B cell (primary cell): ENCODE data around the gene CDK10. TPM values are rescaled to one million over a fixed set of nuclear protein-coding genes. Genes with fewer than 3 reads are reported as not detected.
"Not testable (repeated sequence)": the region's sequence is repeated elsewhere in the genome, so short reads cannot be mapped to it uniquely, and the experiment has no call there.

Experiments used
- ATAC-seq: fragments of 200-7000 bp; cut with Tn5 transposase; one replicate; pipeline ENCODE4 v1.10.0; 2021; ENCODE audit warnings: low read depth, mild to moderate bottlenecking, moderate number of reproducible peaks, moderate library complexity
- CTCF ChIA-PET: fragments of 350-600 bp; sonication (Branson Sonifier 250); formaldehyde crosslinking; loops from one replicate; lab custom pipeline; 2021; ENCODE audit warnings: antibody characterized with exemption, inconsistent platforms; lab: Charles Lee
- POLR2A ChIA-PET: fragments of 350-600 bp; sonication (Branson Sonifier 250); formaldehyde crosslinking; loops from one replicate; lab custom pipeline; 2021; ENCODE audit warnings: antibody characterized with exemption; lab: Charles Lee
- DNase-seq: peaks from one replicate; pipeline ENCODE4 v3.0.0; 2013
- H2AFZ ChIP-seq: 2 replicates; pipeline ENCODE4 v1.6.1; 2012; ENCODE audit warnings: mild to moderate bottlenecking, low read depth, low read length; ENCODE audit not compliant: insufficient read depth, poor library complexity, severe bottlenecking
- H3K27ac ChIP-seq, 2 donors: 1 replicate in 1 of 2; 2 replicates in 1 of 2; pipeline ENCODE4 v1.5.1; 2012 to 2013; ENCODE audit warnings: low read length in 2 of 2, mild to moderate bottlenecking in 2 of 2, moderate library complexity in 1 of 2
- H3K27me3 ChIP-seq, 4 experiments: fragments of 200-600 bp in 1 of 4; sonication (generic) in 1 of 4; replicated peaks in 1 of 4; 1 replicate in 2 of 4; 2 replicates in 2 of 4; pipeline versions ENCODE4 v1.6.1 to v1.7.0; 2013 to 2016; ENCODE audit warnings: low read length in 3 of 4, mild to moderate bottlenecking in 2 of 4, mixed read lengths in 1 of 4, moderate library complexity in 1 of 4; ENCODE audit not compliant: insufficient read depth in 4 of 4, control insufficient read depth in 3 of 4; ENCODE audit errors: control extremely low read depth in 1 of 4
- H3K36me3 ChIP-seq, 2 experiments: replicated peaks in 1 of 2; 1 replicate in 1 of 2; 2 replicates in 1 of 2; pipeline versions ENCODE4 v1.6.1 to v1.7.1; 2013; ENCODE audit warnings: low read length in 1 of 2; ENCODE audit not compliant: insufficient read depth in 2 of 2, control insufficient read depth in 1 of 2; ENCODE audit errors: control extremely low read depth in 1 of 2, extremely low read depth in 1 of 2
- H3K4me1 ChIP-seq, 2 donors: fragments of 200-600 bp in 1 of 2; sonication (generic) in 1 of 2; 1 replicate in 1 of 2; 2 replicates in 1 of 2; pipeline versions ENCODE4 v1.5.1 to v1.6.1; 2013 to 2017; ENCODE audit warnings: low read length in 2 of 2; ENCODE audit not compliant: control insufficient read depth in 2 of 2, insufficient read depth in 2 of 2
- H3K4me2 ChIP-seq: replicated peaks from 2 replicates; pipeline ENCODE3; 2012; ENCODE audit warnings: mild to moderate bottlenecking, low read depth, low read length; ENCODE audit not compliant: poor library complexity, severe bottlenecking
- H3K4me3 ChIP-seq, 5 experiments: fragments of 200-600 bp in 1 of 5; sonication (generic) in 1 of 5; 1 replicate in 3 of 5; 2 replicates in 2 of 5; pipeline versions ENCODE4 v1.5.1 to v1.7.0; 2011 to 2016; ENCODE audit warnings: low read length in 4 of 5, mild to moderate bottlenecking in 4 of 5, low read depth in 2 of 5, control low read depth in 1 of 5, moderate library complexity in 1 of 5; ENCODE audit not compliant: insufficient read depth in 1 of 5; ENCODE audit errors: control extremely low read depth in 1 of 5, extremely low read depth in 1 of 5
- H3K79me2 ChIP-seq: fragments of 200-600 bp; sonication (generic); one replicate; pipeline ENCODE4 v1.6.0; 2016; ENCODE audit warnings: low read length; ENCODE audit not compliant: control insufficient read depth, insufficient read depth
- H3K9ac ChIP-seq: fragments of 200-600 bp; sonication (generic); 2 replicates; pipeline ENCODE4 v1.6.1; 2017; ENCODE audit warnings: mild to moderate bottlenecking, low read length, moderate library complexity
- H3K9me3 ChIP-seq, 3 donors: one replicate each; pipeline versions ENCODE4 v1.6.1 to v1.7.1; 2013; ENCODE audit warnings: low read length in 2 of 3; ENCODE audit not compliant: control insufficient read depth in 2 of 3, insufficient read depth in 1 of 3; ENCODE audit errors: control extremely low read depth in 1 of 3
- H4K20me1 ChIP-seq: 2 replicates; pipeline ENCODE4 v1.6.0; 2012; ENCODE audit warnings: mild to moderate bottlenecking, low read length; ENCODE audit not compliant: insufficient read depth, control insufficient read depth, poor library complexity, severe bottlenecking
- H3K27ac Mint-ChIP-seq: one replicate; pipeline ENCODE4 v1.8.0; 2021; ENCODE audit warnings: mixed read lengths
- H3K27me3 Mint-ChIP-seq: one replicate; pipeline ENCODE4 v1.8.0; 2021; ENCODE audit warnings: mixed read lengths
- H3K4me1 Mint-ChIP-seq: one replicate; pipeline ENCODE4 v1.8.0; 2021; ENCODE audit warnings: mixed read lengths
- H3K4me3 Mint-ChIP-seq: one replicate; pipeline ENCODE4 v1.8.0; 2021; ENCODE audit warnings: mixed read lengths
- H3K9me3 Mint-ChIP-seq: one replicate; pipeline ENCODE4 v1.8.0; 2022; ENCODE audit warnings: mixed read lengths; ENCODE audit not compliant: insufficient read depth
- EZH2 ChIP-seq: IDR thresholded peaks from 2 replicates; pipeline ENCODE4 v1.6.1; 2012; ENCODE audit warnings: borderline replicate concordance, low read depth, mild to moderate bottlenecking, moderate library complexity, low read length; ENCODE audit not compliant: insufficient read depth, poor library complexity, severe bottlenecking
- WGBS: methylation state at CpG from one replicate; pipeline ENCODE4 v1.1.5; 2013; ENCODE audit warnings: missing lambda C conversion rate; ENCODE audit not compliant: insufficient coverage; 5-methylcytosine and 5-hydroxymethylcytosine counted together
- intact Hi-C: fragments of 100-400 bp; cut with micrococcal nuclease; formaldehyde crosslinking; loops from one replicate; pipeline ENCODE4 v1.10.0; 2022
- polyA plus RNA-seq: library from polyadenylated mRNA; depleted of rRNA; stranded (reverse); fragments of >200 nt; gene quantifications from 2 replicates; pipeline ENCODE4 v1.2.3, GENCODE V29; 2012
- total RNA-seq, 2 donors: library from RNA; stranded (reverse); fragments of 120-200 nt in 1 of 2; gene quantifications; 1 replicate in 1 of 2; 2 replicates in 1 of 2; pipeline versions ENCODE4 v1.2.3 to v1.2.4, GENCODE V29; 2013 to 2022
- TF ChIP-seq, protein P1 (sequence below): fragments of 200-600 bp; IDR thresholded peaks from one replicate; pipeline ENCODE4 v1.8.0; 2022; ENCODE audit warnings: antibody characterized with exemption, mild to moderate bottlenecking

Gene CDK10
- total and polyA plus RNA-seq, 2 donors (not counting 1 experiment from before 2014, with no cell fraction given), result 114 to 145 TPM

DNA sequence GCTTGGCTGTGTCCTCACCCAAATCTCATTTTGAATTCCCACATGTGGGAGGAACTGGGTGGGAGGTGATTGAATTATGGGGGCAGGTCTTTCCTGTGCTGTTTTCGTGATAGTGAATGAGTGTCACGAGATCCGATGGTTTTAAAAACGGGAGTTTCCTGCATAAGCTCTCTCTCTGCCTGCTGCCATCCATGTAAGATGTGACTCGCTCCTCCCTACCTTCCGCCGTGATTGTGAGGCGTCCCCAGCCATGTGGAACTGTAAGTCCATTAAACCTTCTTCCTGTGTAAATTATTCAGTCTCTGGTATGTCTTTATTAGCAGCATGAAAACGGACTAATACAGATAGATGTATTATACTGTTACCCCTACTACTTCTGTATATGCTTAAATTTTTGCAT lies 25.3 kb upstream of the CDK10 start:
- Histone ChIP-seq H3K27me3 (no peaks in the 10 kb centered on the region), H3K4me2 (no peak overlapping the region), H3K9ac (no peak overlapping the region), H3K4me1 (peaks cover 14 to 19% of the 10 kb centered on the region in 2 donors), H3K4me3 (no peak overlapping the region), H3K27ac (no peak overlapping the region), H3K9me3 (no peaks in the 10 kb centered on the region), H3K79me2 (peaks cover 24% of the 10 kb centered on the region), H3K36me3 (no peaks in the 10 kb centered on the region), H4K20me1 (peaks cover 10% of the 10 kb centered on the region), H2AFZ (no peak overlapping the region)
- Mint-ChIP-seq H3K27ac (no peak overlapping the region), H3K4me1 (peaks cover 15% of the 10 kb centered on the region), H3K27me3 (no peaks in the 10 kb centered on the region), H3K9me3 (no peaks in the 10 kb centered on the region), H3K4me3 (no peak overlapping the region)
- TF ChIP-seq, protein P1, sequence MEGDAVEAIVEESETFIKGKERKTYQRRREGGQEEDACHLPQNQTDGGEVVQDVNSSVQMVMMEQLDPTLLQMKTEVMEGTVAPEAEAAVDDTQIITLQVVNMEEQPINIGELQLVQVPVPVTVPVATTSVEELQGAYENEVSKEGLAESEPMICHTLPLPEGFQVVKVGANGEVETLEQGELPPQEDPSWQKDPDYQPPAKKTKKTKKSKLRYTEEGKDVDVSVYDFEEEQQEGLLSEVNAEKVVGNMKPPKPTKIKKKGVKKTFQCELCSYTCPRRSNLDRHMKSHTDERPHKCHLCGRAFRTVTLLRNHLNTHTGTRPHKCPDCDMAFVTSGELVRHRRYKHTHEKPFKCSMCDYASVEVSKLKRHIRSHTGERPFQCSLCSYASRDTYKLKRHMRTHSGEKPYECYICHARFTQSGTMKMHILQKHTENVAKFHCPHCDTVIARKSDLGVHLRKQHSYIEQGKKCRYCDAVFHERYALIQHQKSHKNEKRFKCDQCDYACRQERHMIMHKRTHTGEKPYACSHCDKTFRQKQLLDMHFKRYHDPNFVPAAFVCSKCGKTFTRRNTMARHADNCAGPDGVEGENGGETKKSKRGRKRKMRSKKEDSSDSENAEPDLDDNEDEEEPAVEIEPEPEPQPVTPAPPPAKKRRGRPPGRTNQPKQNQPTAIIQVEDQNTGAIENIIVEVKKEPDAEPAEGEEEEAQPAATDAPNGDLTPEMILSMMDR, result no peak
- TF ChIP-seq EZH2, result no peak
- ATAC-seq, result no peak
- POLR2A ChIA-PET, result no interaction called here
- intact Hi-C loops, result no loop called here
- DNase-seq, result no peak
- 98% methylated on average over 7 of the region's 9 CpGs for WGBS
- CTCF ChIA-PET, result no interaction called here

- H3K27ac ChIP-seq, H3K4me1 ChIP-seq, H3K36me3 ChIP-seq, H4K20me1 ChIP-seq, H3K27ac Mint-ChIP-seq, intact Hi-C loops, H3K9me3 Mint-ChIP-seq, H3K79me2 ChIP-seq, H3K4me2 ChIP-seq, ATAC-seq, POLR2A ChIA-PET, H3K9ac ChIP-seq, DNase-seq, H3K4me3 ChIP-seq, H3K27me3 ChIP-seq, H3K4me1 Mint-ChIP-seq, H3K27me3 Mint-ChIP-seq, H3K4me3 Mint-ChIP-seq, H2AFZ ChIP-seq, H3K9me3 ChIP-seq, CTCF ChIA-PET: not testable (repeated sequence)
- 94% methylated on average over 7 of the region's 11 CpGs for WGBS
These were observed 22.3 kb upstream of the CDK10 start for GRCh38 chr16:89664238-89664637.

- H3K27ac ChIP-seq, H3K27me3 ChIP-seq, H4K20me1 ChIP-seq, H3K9ac ChIP-seq, H3K4me3 Mint-ChIP-seq, H3K4me1 ChIP-seq, intact Hi-C loops, DNase-seq, ATAC-seq, H3K9me3 ChIP-seq, H3K9me3 Mint-ChIP-seq, H3K4me1 Mint-ChIP-seq, H3K36me3 ChIP-seq, H3K4me3 ChIP-seq, CTCF ChIA-PET, H2AFZ ChIP-seq, H3K27me3 Mint-ChIP-seq, H3K4me2 ChIP-seq, H3K79me2 ChIP-seq, H3K27ac Mint-ChIP-seq: not testable (repeated sequence)
- POLR2A ChIA-PET, result interaction anchor here (0.6 kb wide), 1 partner anchor 31 kb away, joined by 3 read pairs; no protein-coding TSS in a partner anchor
- no CpG with 5 or more reads among the region's 7 CpGs for WGBS
These were observed 19.5 kb upstream of the CDK10 start for GRCh38 chr16:89667000-89667399.
